ENCODE data around the gene MYB. TPM values are rescaled to one million over a fixed set of nuclear protein-coding genes. Genes with fewer than 3 reads are reported as not detected.

Gene MYB
- total and polyA plus RNA-seq, 2 donors (not counting 3 experiments of a cell fraction or from before 2014, with no cell fraction given) = 0.14 to 0.53 TPM

GRCh38 chr6:135267085-135267484 is 86.0 kb downstream of the MYB start:
- H3K9ac ChIP-seq (replicated peaks; ENCODE audit: extremely low read depth, insufficient read depth, low read length) = no peak overlapping the region
- H3K36me3 ChIP-seq (ENCODE audit: control insufficient read depth in 2 of 2, extremely low read depth in 1 of 2, insufficient read depth in 2 of 2, low read length in 2 of 2) = no peaks in the 10 kb centered on the region
- dilution Hi-C loops (cut with MboI; ENCODE audit: extremely low pct_ligation_motif_present, low sequenced_read_pairs) = no loop called here
- no peaks in the 10 kb centered on the region for H3K9me3 ChIP-seq (replicated peaks; ENCODE audit: control insufficient read depth, insufficient read depth, low read length)
- BruUV-seq (replicated peaks) = no TSS peak
- peaks cover 0 to 5% of the 10 kb centered on the region in 2 experiments for H3K27me3 ChIP-seq (ENCODE audit: control insufficient read depth in 2 of 2, insufficient read depth in 2 of 2, low read length in 2 of 2)
- H3K4me2 ChIP-seq (ENCODE audit: insufficient read depth, low read length) = no peak overlapping the region
- no peak overlapping the region for H3K27ac ChIP-seq (ENCODE audit: insufficient read depth, low read depth, low read length)
- H2AFZ ChIP-seq (ENCODE audit: low read depth, low read length) = no peak overlapping the region
- CTCF ChIA-PET = interaction anchor here (0.6 kb wide), 1 partner anchor 1143 kb away, joined by 3 read pairs; no protein-coding TSS in a partner anchor
- H4K20me1 ChIP-seq (replicated peaks; ENCODE audit: control insufficient read depth, extremely low read depth, insufficient read depth, low read length) = no peaks in the 10 kb centered on the region
- POLR2A ChIA-PET = interaction anchor here (0.6 kb wide), 1 partner anchor 56 kb away, joined by 4 read pairs; no protein-coding TSS in a partner anchor
- no peak for FAIRE-seq
- no peak overlapping the region for H3K4me3 ChIP-seq (replicated peaks in 1 of 3; ENCODE audit: insufficient read depth in 1 of 3, low read depth in 1 of 3, low read length in 3 of 3)
- no peaks in the 10 kb centered on the region for H3K4me1 ChIP-seq (ENCODE audit: control insufficient read depth, extremely low read depth, insufficient read depth, low read length)
- no peaks in the 10 kb centered on the region for H3K79me2 ChIP-seq (ENCODE audit: control insufficient read depth, insufficient read depth, low read length)
- intact Hi-C loops (cut with micrococcal nuclease) = no loop called here
- no peak for DNase-seq (ENCODE audit: low read depth, low spot score)
- H3K9me1 ChIP-seq (replicated peaks; ENCODE audit: control insufficient read depth, extremely low read depth, insufficient read depth, low read length) = no peaks in the 10 kb centered on the region
- no peak for TF ChIP-seq POLR2AphosphoS5 (IDR thresholded peaks at IDR 0.05; ENCODE audit: insufficient read depth, low read depth, low read length)
- no peak for TF ChIP-seq JUN (IDR thresholded peaks at IDR 0.05; ENCODE audit: borderline replicate concordance, insufficient read depth, insufficient read length, low read depth)
- no peak for TF ChIP-seq FOS (IDR thresholded peaks at IDR 0.05; ENCODE audit: borderline replicate concordance, insufficient read depth, low read length)
- TF ChIP-seq POLR2A (IDR thresholded peaks at IDR 0.05; ENCODE audit: low read depth, low read length) = no peak

- no peak for FAIRE-seq
- H3K27me3 ChIP-seq (ENCODE audit: control insufficient read depth in 2 of 2, insufficient read depth in 2 of 2, low read length in 2 of 2) = peaks cover 0 to 4% of the 10 kb centered on the region in 2 experiments
- dilution Hi-C loops (cut with MboI; ENCODE audit: extremely low pct_ligation_motif_present, low sequenced_read_pairs) (no loop called here), intact Hi-C loops (cut with micrococcal nuclease) (no loop called here)
- H3K9ac ChIP-seq (replicated peaks; ENCODE audit: extremely low read depth, insufficient read depth, low read length) = no peak overlapping the region
- TF ChIP-seq EZH2 (IDR thresholded peaks at IDR 0.05; ENCODE audit: borderline replicate concordance, low read depth, low read length, severe bottlenecking) (no peak), FOS (IDR thresholded peaks at IDR 0.05; ENCODE audit: borderline replicate concordance, insufficient read depth, low read length) (no peak)
- H3K4me3 ChIP-seq (replicated peaks in 1 of 3; ENCODE audit: insufficient read depth in 1 of 3, low read depth in 1 of 3, low read length in 3 of 3) = no peak overlapping the region
- H4K20me1 ChIP-seq (replicated peaks; ENCODE audit: control insufficient read depth, extremely low read depth, insufficient read depth, low read length) = no peaks in the 10 kb centered on the region
- CTCF ChIA-PET = interaction anchor here (1.8 kb wide), 1 partner anchor 10 kb away, joined by 7 read pairs; no protein-coding TSS in a partner anchor
- POLR2A ChIA-PET = no interaction called here
- no peak overlapping the region for H3K27ac ChIP-seq (ENCODE audit: insufficient read depth, low read depth, low read length)
- no peaks in the 10 kb centered on the region for H3K79me2 ChIP-seq (ENCODE audit: control insufficient read depth, insufficient read depth, low read length)
- H3K36me3 ChIP-seq (ENCODE audit: control insufficient read depth in 2 of 2, extremely low read depth in 1 of 2, insufficient read depth in 2 of 2, low read length in 2 of 2) = no peaks in the 10 kb centered on the region
- no peaks in the 10 kb centered on the region for H3K9me3 ChIP-seq (replicated peaks; ENCODE audit: control insufficient read depth, insufficient read depth, low read length)
- no peak overlapping the region for H2AFZ ChIP-seq (ENCODE audit: low read depth, low read length)
- H3K9me1 ChIP-seq (replicated peaks; ENCODE audit: control insufficient read depth, extremely low read depth, insufficient read depth, low read length) = no peaks in the 10 kb centered on the region
- no peak for DNase-seq (ENCODE audit: low read depth, low spot score)
- no TSS peak for BruUV-seq (replicated peaks)
- no peak overlapping the region for H3K4me2 ChIP-seq (ENCODE audit: insufficient read depth, low read length)
- no peaks in the 10 kb centered on the region for H3K4me1 ChIP-seq (ENCODE audit: control insufficient read depth, extremely low read depth, insufficient read depth, low read length)
Measured at GRCh38 chr6:135268263-135268662, 87.2 kb downstream of the MYB start.

Data from endothelial cell of umbilical vein (primary cell).